Retina (tissue), 1 donor: ENCODE data around the gene RNU4-1.
"Not testable (repeated sequence)": the region's sequence is repeated elsewhere in the genome, so short reads cannot be mapped to it uniquely, and the experiment has no call there.

Source experiments
- DNase-seq: peaks from one replicate; pipeline ENCODE4 v3.0.0-alpha.2; 2016

Gene RNU4-1

DNA sequence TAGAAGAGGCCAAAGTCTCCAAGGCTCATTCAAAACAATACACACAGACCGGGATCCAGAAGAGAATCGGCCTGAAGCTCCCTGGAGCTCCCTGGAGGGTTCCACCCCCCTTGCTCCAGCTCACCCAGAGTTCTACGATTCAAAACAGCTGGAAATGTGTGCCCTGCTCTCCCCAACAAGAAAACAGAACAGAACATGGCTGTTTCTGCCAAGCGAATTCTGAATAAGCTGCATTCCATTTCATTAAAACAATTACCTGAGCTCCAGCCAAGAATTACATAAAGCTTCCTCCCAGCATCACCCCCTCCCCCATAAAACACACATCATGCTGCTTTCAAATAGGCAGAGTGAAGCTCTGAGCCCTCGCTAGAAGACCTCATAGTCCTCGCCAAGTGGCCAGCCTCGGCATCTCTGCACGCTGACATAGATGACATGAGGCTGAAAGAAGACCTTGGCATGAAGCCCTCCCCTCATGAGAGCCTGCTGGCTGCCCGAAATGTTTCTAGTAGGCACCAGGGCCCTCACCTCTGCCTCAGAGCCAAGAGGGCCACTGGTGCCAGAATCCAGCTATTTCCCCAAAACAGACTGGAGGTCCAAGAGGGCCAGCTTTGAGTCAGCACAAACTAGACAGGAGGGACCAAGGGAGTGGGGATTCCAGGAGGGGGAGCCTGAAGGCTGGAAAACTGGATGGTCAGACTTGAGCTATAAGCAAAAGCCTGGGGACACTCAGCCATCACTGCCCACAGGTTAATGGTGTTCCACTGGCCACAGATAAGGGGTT is 35.8 kb downstream of the RNU4-1 start:
- DNase-seq, result no peak

- DNase-seq, result no peak
These were observed 38.2 kb downstream of the RNU4-1 start for GRCh38 chr12:120254809-120255208.

GRCh38 chr12:120253313-120253712 is 39.7 kb downstream of the RNU4-1 start:
- not testable (repeated sequence) for DNase-seq

DNA sequence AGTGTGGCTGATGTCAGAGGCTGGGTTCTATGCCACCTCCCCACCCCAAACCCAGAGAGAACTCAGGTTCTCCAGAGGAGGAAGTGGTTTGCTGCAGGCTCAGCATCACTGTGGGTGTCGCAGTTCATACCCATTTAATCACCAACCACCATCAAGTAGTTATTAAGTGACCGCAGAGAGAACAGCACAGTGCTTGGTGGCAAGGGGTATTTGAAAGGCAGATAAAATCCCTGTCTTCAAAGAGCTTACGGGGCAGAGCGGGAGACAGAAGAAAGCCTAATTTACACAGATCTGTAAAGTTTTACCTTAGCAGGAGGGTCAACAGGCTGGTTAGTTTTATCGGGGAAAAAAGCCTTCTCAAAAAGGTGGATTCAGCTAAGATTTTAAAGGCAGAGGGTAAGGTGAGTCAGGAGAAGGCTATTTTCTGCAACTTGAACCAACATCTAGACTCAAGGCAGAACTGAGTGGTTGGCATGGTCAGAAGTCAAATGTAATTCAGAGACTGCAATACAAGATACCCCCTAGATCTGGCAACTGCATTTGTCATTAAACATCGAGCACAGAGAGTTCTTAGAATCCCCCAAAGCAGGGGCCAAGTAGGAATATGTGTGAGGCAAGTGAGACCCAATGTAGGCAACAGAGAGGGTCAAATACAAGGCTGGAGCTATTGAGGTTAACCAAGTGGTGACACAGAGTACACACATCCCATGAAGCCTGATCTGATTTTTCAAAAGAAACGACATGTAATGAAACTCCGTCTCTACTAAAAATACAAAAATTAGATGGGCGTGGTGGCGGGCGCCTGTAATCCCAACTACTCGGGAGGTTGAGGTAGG is 40.7 kb downstream of the RNU4-1 start:
- no peak for DNase-seq

- not testable (repeated sequence) for DNase-seq
These were observed 41.5 kb downstream of the RNU4-1 start for GRCh38 chr12:120251364-120252070.

- no peak for DNase-seq
These were observed 42.9 kb downstream of the RNU4-1 start for GRCh38 chr12:120249875-120250795.

- no peak for DNase-seq
These were observed 43.7 kb downstream of the RNU4-1 start for GRCh38 chr12:120249266-120249874.

- DNase-seq, result no peak
These were observed 45.4 kb downstream of the RNU4-1 start for GRCh38 chr12:120247621-120248030.

- no peak for DNase-seq
These were observed 45.9 kb downstream of the RNU4-1 start for GRCh38 chr12:120247183-120247582.

DNA sequence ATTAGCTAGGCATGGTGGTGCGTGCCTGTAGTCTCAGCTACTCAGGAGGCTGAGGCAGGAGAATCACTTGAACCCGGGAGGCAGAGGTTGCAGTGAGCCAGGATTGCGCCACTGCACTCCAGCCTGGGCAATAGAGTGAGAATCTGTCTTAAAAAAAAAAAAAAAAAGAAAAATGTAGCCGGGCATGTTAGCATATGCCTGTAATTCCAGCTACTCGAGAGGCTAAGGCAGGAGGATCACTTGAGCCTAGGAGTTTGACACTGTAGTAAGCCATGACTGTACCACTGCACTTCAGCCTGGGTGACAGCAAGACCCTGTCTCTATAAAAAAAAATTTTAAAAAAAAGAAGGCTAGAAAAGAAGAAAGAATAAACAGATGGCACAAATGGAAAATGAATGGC is 46.3 kb downstream of the RNU4-1 start:
- not testable (repeated sequence) for DNase-seq
